OCI-LY7 (cell line): Measurements from ENCODE around the gene PTPRM.

Source experiments
- EZH2phosphoT487 ChIP-seq: fragments of 200-600 bp; sonication (generic); IDR thresholded peaks from 2 replicates; pipeline ENCODE4 v1.6.1; 2018; ENCODE audit warnings: low read depth, borderline replicate concordance, mild to moderate bottlenecking, mixed run types, antibody characterized with exemption, low read length, moderate library complexity, mixed read lengths
- TF ChIP-seq, protein P1 (sequence below): fragments of 200-600 bp; sonication (generic); conservative IDR thresholded peaks from 2 replicates; pipeline ENCODE4 v1.5.1; 2014; ENCODE audit warnings: mild to moderate bottlenecking, antibody characterized with exemption, low read length, moderate library complexity, mixed read lengths

DNA sequence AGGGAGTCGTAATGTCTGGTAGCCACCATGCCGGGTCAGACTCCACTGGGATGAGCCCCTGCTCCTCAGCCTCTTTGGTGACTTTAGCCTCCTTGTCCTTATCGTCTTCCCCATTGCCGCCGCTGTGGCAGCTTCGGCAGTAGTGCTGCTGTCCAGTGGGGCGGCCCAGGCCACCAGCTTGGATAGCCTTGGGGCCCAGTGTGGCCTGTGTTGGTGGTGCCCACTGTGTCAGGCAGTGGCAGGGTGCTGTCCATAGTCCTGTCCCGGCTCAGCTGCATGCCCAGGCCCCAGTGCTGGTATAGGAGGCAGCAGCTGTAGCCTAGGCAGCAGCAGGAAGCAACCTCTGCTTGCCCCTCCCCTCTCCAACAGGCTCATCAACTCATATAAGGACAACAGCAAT is 845.0 kb downstream of the PTPRM start:
- TF ChIP-seq, protein P1, sequence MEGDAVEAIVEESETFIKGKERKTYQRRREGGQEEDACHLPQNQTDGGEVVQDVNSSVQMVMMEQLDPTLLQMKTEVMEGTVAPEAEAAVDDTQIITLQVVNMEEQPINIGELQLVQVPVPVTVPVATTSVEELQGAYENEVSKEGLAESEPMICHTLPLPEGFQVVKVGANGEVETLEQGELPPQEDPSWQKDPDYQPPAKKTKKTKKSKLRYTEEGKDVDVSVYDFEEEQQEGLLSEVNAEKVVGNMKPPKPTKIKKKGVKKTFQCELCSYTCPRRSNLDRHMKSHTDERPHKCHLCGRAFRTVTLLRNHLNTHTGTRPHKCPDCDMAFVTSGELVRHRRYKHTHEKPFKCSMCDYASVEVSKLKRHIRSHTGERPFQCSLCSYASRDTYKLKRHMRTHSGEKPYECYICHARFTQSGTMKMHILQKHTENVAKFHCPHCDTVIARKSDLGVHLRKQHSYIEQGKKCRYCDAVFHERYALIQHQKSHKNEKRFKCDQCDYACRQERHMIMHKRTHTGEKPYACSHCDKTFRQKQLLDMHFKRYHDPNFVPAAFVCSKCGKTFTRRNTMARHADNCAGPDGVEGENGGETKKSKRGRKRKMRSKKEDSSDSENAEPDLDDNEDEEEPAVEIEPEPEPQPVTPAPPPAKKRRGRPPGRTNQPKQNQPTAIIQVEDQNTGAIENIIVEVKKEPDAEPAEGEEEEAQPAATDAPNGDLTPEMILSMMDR, result no peak
- TF ChIP-seq EZH2phosphoT487, result no peak
